A673 (cell line): ENCODE results near the gene FBXL15. TPM values are rescaled to one million over a fixed set of nuclear protein-coding genes. Genes with fewer than 3 reads are reported as not detected.
A peak's percentile ranks its signal among the peaks of the same experiment; 100 is the strongest.

Experiments
- BruUV-seq: library from RNA; stranded (reverse); fragments of 400-500 nt; replicated peaks from 2 replicates; lab custom pipeline; 2021; lab: Mats Ljungman, UMichigan
- CTCF ChIA-PET: fragments of 300-600 bp; sonication (Branson Sonifier 250); formaldehyde crosslinking; loops from one replicate; lab custom pipeline; 2022; ENCODE audit warnings: antibody characterized with exemption; lab: Charles Lee
- POLR2A ChIA-PET: fragments of 300-600 bp; sonication (Branson Sonifier 250); formaldehyde crosslinking; loops from one replicate; lab custom pipeline; 2022; ENCODE audit warnings: antibody characterized with exemption; ENCODE audit not compliant: low non-redundant PET; lab: Charles Lee
- DNase-seq: peaks from one replicate; pipeline ENCODE4 v3.0.0-alpha.2; 2015; ENCODE audit warnings: low spot score
- H3K27ac ChIP-seq: fragments of 200-600 bp; sonication (generic); 2 replicates; pipeline ENCODE4 v1.5.1; 2016; ENCODE audit warnings: mixed run types, low read depth, mild to moderate bottlenecking, mixed read lengths, antibody characterized with exemption, low read length; ENCODE audit not compliant: poor library complexity, severe bottlenecking
- H3K27me3 ChIP-seq: fragments of 200-600 bp; sonication (generic); replicated peaks from 2 replicates; pipeline ENCODE4 v1.6.1; 2017; ENCODE audit warnings: mixed run types, low read depth, mild to moderate bottlenecking, mixed read lengths, antibody characterized with exemption, low read length; ENCODE audit not compliant: insufficient read depth, poor library complexity
- H3K36me3 ChIP-seq: fragments of 200-600 bp; sonication (generic); 2 replicates; pipeline ENCODE4 v1.6.1; 2016; ENCODE audit warnings: mixed run types, mild to moderate bottlenecking, mixed read lengths, antibody characterized with exemption, low read length; ENCODE audit not compliant: insufficient read depth, poor library complexity, severe bottlenecking
- H3K4me1 ChIP-seq: fragments of 200-600 bp; sonication (generic); 2 replicates; pipeline ENCODE4 v1.6.1; 2017; ENCODE audit warnings: mixed run types, mild to moderate bottlenecking, mixed read lengths, antibody characterized with exemption, low read length; ENCODE audit not compliant: insufficient read depth, poor library complexity, severe bottlenecking
- H3K4me3 ChIP-seq: fragments of 200-600 bp; sonication (generic); 2 replicates; pipeline ENCODE4 v1.5.1; 2016; ENCODE audit warnings: low read depth, mixed run types, mild to moderate bottlenecking, mixed read lengths, low read length; ENCODE audit not compliant: poor library complexity, severe bottlenecking
- H3K9me3 ChIP-seq: fragments of 200-600 bp; sonication (generic); 2 replicates; pipeline ENCODE4 v1.6.1; 2016; ENCODE audit warnings: mixed run types, low read depth, mild to moderate bottlenecking, mixed read lengths, antibody characterized with exemption, low read length; ENCODE audit not compliant: poor library complexity, severe bottlenecking
- CTCF ChIP-seq: fragments of 300-800, 200-600 bp; sonication (generic); conservative IDR thresholded peaks from 2 replicates; pipeline ENCODE4 v1.5.1; 2017; ENCODE audit warnings: low read depth, mild to moderate bottlenecking, antibody characterized with exemption, low read length, moderate library complexity, mixed read lengths
- EZH2 ChIP-seq: fragments of 200-600 bp; sonication (generic); IDR thresholded peaks from 2 replicates; pipeline ENCODE4 v1.6.1; 2017; ENCODE audit warnings: borderline replicate concordance, low read depth, mild to moderate bottlenecking, mixed read lengths, antibody characterized with exemption, low read length; ENCODE audit not compliant: poor library complexity, severe bottlenecking
- intact Hi-C: fragments of 100-400 bp; cut with micrococcal nuclease; formaldehyde crosslinking; loops from one replicate; pipeline ENCODE4 v1.10.0; 2022; ENCODE audit not compliant: unreplicated experiment
- total RNA-seq: library from RNA; stranded (reverse); gene quantifications from 2 replicates; pipeline ENCODE4 v1.2.3, GENCODE V29; 2021

FBXL15 gene
- total RNA-seq, 1 experiment from 2014 or later: 8.9 TPM

- Histone ChIP-seq H3K27me3 (no peaks in the 10 kb centered on the region), H3K4me1 (no peaks in the 10 kb centered on the region), H3K27ac (no peak overlapping the region), H3K4me3 (no peak overlapping the region), H3K36me3 (peaks cover 22% of the 10 kb centered on the region), H3K9me3 (no peaks in the 10 kb centered on the region)
- intact Hi-C loops: no loop called here
- DNase-seq: no peak
- no TSS peak for BruUV-seq
- TF ChIP-seq EZH2 (no peak), CTCF (no peak)
- POLR2A ChIA-PET: no interaction called here
- CTCF ChIA-PET: interaction anchor here (0.7 kb wide), 1 partner anchor 81 kb away, joined by 4 read pairs; no protein-coding TSS in a partner anchor
These were observed 38.7 kb upstream of the FBXL15 start for GRCh38 chr10:102381983-102382382.

- Histone ChIP-seq H3K9me3 (no peaks in the 10 kb centered on the region), H3K27me3 (no peaks in the 10 kb centered on the region), H3K36me3 (peaks cover 22% of the 10 kb centered on the region), H3K27ac (no peak overlapping the region), H3K4me3 (no peak overlapping the region), H3K4me1 (no peaks in the 10 kb centered on the region)
- no peak for DNase-seq
- ChIA-PET CTCF (no interaction called here), POLR2A (no interaction called here)
- intact Hi-C loops: no loop called here
- BruUV-seq: no TSS peak
- no peak for TF ChIP-seq CTCF
- TF ChIP-seq EZH2: no peak
These were observed 37.8 kb upstream of the FBXL15 start for GRCh38 chr10:102382871-102383270.

GRCh38 chr10:102384053-102384452, 36.6 kb upstream of the FBXL15 start:
- ChIA-PET CTCF (interaction anchor here (0.5 to 1.6 kb wide), 5 partner anchors 10 to 540 kb away, joined by 3 to 6 read pairs (median 3); partner anchors contain the start of gene KCNIP2), POLR2A (no interaction called here)
- no TSS peak for BruUV-seq
- no peak for TF ChIP-seq EZH2
- TF ChIP-seq CTCF: peak; percentile 44
- Histone ChIP-seq H3K4me3 (no peak overlapping the region), H3K36me3 (peaks cover 22% of the 10 kb centered on the region), H3K9me3 (no peaks in the 10 kb centered on the region), H3K27me3 (no peaks in the 10 kb centered on the region), H3K27ac (no peak overlapping the region), H3K4me1 (no peaks in the 10 kb centered on the region)
- no peak for DNase-seq
- intact Hi-C loops: no loop called here
